Endometrium (tissue), 2 donors: ENCODE measurements around the gene CYBRD1.
"Not testable (repeated sequence)": the region's sequence is repeated elsewhere in the genome, so short reads cannot be mapped to it uniquely, and the experiment has no call there.

ENCODE experiments used
- FAIRE-seq: peaks from 2 replicates; lab custom pipeline; 2012; peaks lifted over from hg19 to GRCh38; lab: Jason Lieb, UNC
- donor health status: control.
- donor health status: control.

CYBRD1 gene

DNA sequence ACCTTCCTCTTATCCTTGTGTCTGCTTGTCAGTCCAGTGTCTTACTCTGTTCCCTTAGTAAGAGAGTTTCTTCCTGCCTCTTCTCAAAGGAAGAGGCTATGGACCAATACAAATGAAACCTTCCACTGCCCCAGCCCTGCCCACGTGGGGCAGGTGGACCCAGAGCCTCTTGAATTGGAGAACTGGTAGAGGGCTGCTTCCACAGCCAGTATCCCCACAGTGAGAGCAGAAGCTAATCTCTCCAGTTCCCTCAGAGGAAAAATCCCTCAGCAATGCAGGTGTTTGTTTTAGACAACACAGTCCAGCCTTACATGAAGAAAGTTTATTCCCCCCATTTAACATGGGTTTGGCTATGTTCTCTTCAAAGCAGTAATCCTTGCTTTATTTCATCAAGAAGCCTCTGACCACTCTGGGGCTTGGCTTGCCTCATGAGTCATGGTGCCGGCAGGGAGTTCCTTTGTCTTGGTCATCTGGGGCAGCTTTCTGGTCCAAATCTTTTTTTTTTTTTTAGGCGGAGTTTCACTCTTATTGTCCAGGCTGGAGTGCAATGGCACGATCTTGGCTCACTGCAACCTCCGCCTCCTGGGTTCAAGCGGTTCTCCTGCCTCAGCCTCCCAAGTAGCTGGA, 6.5 kb upstream of the CYBRD1 start:
- no peak for FAIRE-seq

DNA sequence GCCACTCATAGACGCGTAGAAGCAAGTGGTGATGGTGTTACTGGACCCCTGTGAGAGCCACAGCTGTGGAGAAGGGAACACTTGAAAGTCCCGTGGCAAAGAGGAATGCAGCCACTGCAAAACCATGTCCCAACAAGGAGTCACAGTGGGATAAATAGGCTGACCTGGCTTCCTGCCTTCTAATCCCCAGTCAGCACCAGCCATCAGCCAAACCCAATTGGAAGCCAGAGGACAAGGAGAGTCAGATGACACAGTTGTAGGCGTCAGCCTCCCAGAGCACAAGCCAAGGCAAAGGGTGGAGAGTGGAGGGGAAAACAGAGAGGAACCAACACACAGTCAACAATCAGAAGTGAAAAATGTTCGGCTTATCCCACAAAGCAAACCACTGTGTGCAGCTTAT, 5.5 kb upstream of the CYBRD1 start:
- no peak for FAIRE-seq

DNA sequence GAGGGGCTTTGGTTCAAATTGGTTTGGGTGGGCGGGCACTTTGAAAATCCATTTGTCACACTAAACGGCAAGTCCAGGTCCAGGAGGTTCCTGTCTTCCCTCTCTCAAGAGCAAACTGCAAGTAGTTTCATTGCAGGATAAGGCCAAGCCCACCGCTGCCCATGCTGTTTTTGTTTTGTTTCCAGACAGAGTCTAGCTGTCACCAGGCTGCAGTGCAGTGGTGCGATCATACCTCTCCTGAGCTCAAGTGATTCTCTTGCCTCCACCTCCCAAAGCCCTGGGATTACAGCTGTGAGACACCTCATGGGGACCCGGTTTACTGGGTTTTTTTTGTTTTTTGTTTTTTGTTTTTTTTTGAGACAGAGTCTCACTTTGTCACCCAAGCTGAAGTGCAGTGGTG, 1.8 kb upstream of the CYBRD1 start:
- FAIRE-seq: no peak

DNA sequence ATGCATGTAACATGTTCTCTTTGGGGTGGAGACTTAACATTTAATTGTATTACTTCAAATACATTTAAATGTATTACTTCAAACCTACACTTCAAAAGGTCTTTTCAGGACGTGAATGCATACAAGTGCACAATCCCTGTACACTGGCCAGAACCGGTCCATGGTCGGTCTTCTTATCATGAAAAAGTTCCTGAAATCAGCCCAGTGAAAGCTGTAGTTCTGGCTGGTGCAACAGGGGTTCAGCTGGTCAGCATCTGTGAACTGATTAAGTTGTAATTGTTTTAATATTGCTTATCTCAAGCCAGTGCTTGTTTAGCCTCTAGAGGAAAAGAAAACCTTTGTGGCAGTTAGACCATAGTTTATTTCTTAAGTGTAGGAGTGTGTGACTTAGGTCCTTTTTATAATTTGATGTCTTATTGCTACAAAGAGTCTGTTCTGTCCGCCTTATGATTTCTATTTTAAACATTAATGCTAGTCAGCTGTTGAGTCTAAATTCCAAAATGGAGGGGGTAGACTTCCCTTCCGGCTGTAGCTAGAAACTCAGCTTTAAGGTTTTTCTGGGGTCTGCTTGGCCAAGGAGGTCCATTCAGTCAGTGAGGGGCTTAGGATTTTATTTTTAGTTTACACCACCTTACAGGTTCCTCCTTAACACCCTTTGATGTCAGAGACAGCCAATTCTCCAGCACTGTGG, 768 bp upstream of the CYBRD1 start:
- no peak for FAIRE-seq

DNA sequence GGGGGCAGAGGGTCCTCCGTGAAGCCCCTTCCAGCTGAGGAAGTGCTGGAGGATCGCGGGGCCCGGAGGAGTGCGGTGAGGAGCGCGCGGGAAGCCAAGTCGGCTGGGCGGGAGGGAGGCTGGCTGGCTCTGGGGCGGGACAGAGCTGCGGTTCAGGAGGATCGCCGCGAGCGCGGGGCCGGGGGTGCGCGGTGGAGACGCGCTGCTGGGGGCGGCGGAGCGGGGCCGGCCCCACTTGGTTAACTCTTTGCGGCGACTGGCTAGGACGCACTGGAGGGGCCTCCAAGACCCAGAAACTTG, 464 bp downstream of the CYBRD1 start:
- no peak for FAIRE-seq

DNA sequence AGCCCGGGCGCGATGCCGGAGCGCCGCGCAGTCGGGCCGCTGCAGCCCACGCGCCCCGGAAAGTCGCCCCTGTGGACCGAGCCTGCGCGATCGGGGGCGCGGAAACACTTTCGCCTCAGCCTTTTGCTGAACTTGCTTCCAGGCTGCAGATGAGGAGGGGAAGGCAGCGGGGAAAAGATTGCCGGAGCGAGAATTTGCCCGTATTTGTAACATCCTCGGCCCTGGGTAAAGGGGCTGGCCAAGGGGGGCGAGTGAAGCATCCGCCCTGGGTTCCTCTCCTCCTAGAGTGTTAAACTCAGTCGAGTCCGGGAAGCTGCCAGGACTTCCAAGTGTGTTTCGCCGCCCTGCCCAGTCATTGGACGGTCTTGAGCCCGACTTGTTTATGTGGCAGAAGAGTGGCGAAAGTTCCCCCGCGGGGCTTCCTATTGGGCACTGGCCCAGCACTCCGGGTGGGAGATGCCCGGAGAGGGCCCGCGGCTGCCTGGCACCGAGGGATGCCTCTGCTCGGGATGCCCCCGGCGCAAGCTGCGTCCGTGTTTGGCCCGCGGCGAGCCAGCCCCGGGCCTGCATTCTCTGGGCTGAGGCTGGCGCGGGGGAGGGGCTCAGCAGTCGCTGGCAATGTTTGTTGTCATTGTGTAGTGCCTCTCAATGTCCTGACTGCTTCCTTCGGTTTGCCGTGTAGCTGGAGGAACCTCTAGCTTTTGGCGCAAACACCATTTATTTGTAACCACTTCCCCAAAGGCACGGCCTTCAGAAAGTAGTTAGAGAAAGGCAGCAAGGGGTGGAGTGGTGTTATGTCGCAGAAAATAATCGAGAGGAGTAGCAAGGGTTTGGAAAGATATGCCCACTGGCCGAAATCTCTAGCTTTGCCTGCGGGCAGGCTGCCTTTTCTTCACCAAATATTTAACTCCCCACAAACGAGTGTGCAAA, 1.1 kb downstream of the CYBRD1 start:
- FAIRE-seq: no peak

DNA sequence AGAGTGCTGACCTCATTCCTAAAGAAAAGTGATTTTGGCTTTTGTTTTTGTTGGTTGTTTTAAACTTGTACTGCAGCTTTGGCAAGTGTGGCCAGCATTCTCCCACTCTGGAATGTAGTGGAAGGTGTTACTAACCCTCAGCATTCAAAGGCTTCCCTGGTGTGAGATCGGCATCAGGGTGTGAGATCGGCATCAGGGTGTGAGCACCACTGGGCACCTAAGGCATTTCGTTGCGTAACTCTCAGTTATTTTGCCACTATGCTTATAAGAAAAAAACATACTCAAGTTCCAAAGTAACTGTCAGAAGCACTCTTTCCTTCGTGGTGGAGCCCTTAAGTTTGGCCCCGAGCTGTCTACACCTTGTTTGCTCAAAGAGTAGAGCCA, 1.7 kb downstream of the CYBRD1 start:
- FAIRE-seq: no peak

DNA sequence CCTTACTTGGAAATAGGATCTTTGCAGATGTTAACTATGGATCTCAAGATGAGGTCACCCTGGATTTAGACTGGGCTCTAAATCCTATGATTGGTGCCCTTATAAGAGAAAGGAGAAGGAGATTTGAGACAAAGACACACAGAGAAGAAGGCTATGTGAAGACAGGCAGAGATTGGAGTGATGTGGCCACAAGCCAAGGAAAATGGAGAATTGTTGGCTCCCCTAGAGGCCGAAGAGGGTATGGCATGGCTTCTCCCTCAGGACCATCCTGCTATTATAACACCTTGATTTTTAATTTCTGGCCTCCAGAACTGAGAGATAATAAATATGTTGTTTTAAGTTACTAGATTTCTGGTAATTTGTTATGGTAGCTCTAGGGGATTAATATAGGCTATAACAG, 7.6 kb downstream of the CYBRD1 start:
- no peak for FAIRE-seq

DNA sequence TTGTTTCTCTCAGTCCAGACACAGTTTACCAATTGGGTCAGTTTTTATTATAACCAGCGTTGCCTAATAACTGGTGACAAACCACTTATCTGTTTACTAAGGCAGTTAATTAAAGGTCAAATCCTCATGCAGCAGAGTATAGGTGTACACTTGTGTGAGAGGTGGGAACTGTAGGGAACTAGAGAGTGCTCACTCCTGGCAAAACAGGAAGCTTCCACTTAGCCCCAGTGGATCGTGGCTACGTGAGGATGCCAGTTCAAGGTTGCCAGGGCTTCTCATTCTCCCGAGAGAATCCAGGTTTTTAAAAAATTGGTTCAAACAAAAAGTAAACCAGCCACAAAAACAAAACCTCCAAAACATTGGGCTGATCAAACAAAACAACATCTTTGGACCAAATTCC, 8.1 kb downstream of the CYBRD1 start:
- no peak for FAIRE-seq

DNA sequence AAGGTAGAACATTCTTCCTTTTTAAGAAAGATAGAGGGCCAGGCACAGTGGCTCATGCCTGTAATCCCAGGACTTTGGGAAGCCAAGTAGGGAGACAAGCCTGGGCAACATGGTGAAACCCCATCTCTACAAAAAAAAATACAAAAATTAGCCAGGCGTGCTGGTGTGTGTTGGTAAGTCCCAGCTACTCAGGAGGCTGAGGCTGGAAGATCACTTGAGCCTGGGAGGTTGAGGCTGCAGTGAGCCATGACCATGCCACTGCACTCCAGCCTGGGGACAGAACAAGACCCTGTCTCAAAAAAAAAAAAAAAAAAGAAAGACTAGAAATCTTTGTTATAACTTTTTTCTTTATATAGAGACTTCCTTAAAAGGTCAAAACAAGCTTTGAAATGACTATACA, 8.6 kb downstream of the CYBRD1 start:
- FAIRE-seq: not testable (repeated sequence)

DNA sequence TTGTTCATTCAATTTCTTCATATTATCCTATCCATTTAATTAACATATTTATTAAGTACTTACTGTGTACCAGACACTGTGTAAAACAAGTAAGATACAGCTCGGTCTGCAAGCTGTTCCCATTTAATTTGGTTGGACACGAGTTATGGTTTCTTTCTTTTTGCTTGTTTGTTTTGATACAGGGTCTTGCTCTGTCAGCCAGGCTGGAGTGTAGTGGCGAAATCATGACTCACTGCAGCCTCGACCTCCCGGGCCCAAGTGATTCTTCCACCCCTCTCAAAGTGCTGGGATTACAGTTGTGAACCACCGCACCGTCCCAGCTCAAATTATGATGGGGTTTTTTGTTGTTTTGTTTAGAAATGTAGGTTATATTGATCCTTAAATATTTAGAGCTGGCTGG, 9.0 kb downstream of the CYBRD1 start:
- peak; percentile 81 for FAIRE-seq

DNA sequence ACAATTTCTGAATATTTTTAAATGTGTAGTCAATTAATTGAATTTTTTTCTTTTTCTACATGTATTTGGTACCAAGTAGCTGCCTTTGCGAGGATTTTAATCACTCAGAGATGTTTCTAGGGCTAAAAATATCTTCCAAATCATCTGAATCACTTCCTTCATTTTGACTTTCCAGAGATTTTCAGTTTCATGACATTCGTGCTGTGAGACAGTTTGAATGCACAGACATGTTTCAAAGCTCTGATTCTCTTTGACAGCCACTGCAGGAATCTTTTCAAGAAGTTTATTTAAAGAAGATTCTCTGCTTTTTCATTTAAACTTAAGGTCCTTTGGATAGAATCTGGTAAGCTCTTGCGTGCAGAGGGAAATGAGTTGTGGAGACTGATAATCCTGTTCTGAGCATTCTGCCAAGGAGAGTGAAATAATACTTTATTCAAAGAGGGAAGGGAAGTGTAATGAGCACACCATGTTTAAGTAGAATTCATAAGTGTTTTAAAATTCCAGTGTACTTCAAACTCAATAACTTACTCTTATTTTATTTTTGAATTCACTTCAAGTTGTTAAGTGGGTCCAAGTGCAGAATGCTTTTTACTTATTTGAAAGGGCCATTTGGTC, 9.7 kb downstream of the CYBRD1 start:
- no peak for FAIRE-seq

DNA sequence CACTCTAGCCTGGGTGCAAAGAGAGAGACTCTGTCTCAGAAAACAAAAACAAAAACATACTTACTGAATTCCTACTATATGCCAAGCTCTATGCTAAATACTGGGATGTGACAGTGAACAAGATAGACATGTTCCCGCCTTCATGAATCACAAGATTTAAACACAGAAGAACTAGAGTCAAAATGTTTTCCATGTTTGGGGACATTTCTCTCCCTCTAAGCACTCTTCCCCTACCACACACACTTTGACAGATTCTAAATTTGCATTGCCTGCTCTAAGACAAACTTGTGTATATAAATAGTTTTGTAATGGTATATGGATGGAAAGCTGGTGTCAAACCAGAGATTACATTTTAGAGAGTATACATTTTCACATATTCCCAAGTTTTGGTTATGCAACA, 11.1 kb downstream of the CYBRD1 start:
- FAIRE-seq: no peak

DNA sequence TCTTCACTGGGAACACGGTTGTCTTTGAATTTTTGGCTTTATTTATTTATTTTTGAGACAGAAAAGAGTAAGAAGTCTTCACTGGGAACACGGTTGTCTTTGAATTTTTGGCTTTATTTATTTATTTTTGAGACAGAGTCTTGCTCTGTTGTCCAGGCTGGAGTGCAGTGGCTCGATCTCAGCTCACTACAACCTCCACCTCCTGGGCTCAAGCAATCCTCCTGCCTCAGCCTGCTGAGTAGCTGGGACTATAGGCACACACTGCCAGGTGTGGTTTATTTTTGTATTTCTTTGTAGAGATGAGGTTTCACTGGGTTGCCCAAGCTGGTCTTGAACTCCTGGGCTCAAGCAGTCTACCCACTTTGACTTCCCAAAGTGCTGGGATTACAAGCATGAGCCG, 13.3 kb downstream of the CYBRD1 start:
- FAIRE-seq: not testable (repeated sequence)

DNA sequence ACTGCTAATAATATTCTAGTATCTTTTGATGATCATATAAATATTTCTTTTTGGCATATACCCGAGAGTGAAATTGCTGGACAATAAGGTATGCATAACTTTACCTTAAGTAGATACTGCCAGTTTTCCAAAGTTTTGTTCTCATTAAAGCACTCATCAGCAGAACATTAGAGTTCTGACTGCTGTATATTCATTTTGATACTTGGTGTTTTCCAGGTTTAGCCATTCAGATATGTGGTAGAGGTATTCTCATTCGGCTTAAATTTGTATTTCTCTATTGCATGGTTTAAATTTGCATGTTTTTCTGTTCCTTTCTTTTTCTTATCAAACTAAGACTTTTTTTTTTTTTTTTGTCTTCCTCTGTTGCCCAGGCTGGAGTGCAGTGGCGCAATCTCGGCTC, 18.2 kb downstream of the CYBRD1 start:
- no peak for FAIRE-seq

DNA sequence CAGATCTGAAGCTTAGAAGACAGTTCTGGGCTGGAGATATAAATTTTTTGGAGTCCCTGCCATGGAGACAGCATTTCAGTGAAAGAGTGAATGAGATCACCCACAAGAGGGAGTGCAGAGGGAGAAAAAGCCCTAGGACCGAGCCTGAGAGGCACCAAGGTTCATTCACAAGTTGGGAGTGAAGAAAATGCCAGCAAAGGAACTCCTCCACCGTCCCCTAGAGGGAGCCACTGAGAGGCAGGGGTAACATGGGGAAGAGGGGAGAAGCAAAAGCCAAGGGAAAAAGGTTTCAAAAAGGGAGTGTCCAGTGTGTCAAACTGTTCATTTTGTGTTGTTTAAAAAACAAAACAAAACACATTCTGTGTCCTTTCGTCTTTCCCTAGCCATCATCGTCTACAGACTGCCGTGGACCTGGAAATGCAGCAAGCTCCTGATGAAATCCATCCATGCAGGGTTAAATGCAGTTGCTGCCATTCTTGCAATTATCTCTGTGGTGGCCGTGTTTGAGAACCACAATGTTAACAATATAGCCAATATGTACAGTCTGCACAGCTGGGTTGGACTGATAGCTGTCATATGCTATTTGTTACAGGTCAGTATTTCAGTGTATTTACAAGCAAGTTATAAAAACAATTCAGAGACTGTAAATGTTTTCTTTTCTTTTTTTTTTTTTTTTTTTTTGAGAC, 19.1 kb downstream of the CYBRD1 start:
- FAIRE-seq: no peak

DNA sequence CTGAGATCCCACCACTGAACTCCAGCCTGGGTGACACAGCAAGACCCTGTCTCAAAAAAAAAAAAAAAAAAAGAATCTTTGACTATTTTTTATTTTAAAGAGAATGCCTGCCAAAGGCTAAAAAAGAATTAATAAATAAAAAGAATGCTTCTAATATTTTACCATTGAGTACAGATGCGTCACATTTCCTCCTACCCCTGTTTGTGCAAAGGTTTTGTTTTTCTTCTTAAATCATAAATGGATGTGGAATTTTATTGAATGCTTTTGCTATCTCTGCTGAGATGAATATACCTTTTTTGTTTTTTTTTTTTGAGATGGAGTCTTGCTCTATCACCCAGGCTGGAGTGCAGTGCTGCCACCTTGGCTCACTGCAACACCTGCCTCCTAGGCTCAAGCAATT, 22.8 kb downstream of the CYBRD1 start:
- no peak for FAIRE-seq

DNA sequence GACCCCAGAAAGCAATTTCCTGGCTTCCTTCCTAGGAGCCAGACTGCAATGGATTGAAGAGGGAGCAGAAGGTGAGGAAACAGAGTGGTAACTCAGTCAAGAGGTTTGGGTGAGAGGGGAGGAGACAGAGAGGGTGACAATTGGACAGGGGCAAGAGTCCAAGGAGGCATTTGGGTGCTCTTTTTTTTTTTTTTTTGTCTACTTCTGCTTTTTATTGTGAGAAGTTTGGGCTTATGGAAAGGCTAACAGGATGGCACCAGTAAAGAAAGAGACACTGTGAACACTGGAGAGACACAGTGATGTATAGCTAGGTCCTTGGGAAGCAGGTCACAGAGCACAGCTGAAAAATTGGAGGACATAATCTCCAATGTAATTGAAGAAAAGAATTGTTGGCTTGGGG, 25.0 kb downstream of the CYBRD1 start:
- FAIRE-seq: no peak

DNA sequence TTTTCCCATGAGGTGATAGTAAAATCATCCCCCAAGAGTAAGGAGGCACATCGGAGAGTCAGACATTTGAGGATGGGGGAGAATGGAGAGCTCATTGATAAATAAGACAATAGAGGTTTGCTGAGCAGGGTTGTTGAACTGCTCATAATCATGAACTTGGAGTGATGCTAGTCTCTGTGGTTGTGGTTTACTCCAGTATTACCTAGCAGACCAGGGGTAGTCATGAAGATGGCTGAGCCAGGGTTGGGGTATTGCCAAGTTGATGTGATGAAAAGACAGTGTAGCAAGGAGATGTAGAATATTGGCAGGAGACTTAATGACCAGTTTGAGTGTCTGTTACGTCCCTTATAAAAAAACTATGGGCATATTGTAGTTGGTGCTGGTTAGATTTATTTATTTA, 25.4 kb downstream of the CYBRD1 start:
- no peak for FAIRE-seq

DNA sequence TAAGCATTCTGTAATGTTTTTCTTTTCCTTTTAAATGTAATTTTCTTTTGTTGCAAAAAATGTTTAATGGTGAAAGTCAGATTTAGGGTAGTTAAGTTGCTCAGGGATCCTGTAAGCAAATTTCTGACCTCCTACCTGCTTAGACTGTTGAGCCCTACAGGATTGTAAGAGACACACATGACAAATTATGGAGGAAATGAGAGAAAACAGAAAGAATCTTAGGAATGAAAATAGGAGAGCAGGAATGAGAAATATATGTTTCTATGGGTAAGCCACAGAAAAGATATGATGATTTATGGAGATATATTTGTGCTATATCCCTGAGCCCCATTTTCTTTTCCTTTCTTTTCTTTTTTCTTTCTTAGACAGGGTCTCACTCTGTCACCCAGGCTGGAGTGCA, 28.3 kb downstream of the CYBRD1 start:
- no peak for FAIRE-seq

DNA sequence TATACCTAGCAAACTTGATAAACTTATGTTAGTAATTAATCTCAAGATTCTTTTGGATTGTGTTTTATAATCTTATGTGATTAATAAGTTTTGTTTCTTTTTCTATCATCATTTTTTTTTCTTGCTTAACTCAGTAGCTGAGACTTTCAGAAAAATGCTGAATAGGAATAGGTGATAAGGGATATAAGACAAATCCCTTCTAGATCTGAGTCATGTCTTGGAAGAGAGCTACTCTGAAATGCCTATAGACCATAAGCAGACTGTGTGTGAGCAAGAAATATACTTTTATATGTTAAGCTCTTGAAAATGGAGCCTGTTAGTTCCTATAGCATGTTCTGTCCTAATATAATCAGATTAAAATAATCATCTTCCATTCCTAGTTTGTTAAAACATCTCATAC, 29.6 kb downstream of the CYBRD1 start:
- no peak for FAIRE-seq

DNA sequence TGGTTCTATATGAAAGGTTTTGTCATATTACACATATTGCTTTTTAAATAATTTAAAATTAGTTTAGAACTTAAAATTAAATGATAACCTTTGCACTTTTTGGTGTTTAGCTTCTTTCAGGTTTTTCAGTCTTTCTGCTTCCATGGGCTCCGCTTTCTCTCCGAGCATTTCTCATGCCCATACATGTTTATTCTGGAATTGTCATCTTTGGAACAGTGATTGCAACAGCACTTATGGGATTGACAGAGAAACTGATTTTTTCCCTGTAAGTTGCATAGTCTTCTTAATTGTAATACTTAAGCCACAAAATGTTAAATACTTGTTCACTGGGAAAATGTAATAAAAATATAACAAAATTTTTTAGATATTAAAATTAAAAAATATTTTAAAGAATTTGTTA, 31.0 kb downstream of the CYBRD1 start:
- peak; percentile 68 for FAIRE-seq
